Stimulated activated CD4-positive, alpha-beta T cell treated with anti-CD3 and anti-CD28 coated beads, Interleukin-4, amount 100 ng/mL, for 48 hours (primary cell): Measurements from ENCODE around the gene HCFC1R1.
A peak's percentile ranks its signal among the peaks of the same experiment; 100 is the strongest.
"Not testable (repeated sequence)": the region's sequence is repeated elsewhere in the genome, so short reads cannot be mapped to it uniquely, and the experiment has no call there.

Experiments used
- DNase-seq, 2 donors: peaks; one replicate each; pipeline ENCODE4 v3.0.0-alpha.2; 2020; ENCODE audit warnings: low read depth in 2 of 2

HCFC1R1 gene, protein sequence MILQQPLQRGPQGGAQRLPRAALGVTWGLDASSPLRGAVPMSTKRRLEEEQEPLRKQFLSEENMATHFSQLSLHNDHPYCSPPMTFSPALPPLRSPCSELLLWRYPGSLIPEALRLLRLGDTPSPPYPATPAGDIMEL

DNA sequence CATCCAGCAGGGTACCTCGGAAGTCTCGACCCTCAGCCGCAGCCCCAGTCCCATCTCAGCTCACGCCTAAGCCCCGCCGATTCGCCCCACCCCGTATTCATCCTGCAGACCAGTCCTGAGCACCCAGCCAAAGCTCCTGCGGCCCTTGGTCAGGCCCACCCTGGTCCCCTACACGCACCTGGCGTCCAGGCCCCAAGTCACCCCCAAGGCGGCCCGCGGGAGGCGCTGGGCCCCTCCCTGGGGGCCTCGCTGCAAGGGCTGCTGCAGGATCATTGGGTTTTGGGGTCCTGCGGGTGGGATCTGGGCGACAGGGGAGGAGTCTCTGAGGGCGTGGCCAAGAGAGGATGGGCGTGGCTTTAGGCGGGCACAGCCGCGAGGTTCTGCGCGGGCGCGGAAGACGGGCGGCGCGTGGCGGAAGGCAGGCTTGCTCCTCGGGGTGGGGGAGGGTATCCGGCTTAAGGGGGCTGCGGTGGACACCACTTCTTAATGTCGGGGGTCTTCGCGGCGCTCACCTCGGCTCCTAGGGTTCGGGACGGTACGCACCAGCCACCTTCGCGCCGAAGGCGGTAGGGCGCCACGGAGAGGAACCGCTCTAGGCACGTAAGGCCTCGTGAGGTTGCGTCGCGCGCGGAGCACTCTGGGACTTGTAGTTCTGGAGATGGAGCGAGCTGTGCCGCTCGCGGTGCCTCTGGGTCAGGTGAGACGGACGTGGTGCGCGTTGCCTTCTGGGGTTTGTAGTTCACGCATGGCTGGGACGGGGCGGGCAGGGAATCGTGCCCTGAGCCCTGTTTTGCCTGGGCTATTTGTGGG lies at the start of gene HCFC1R1, which contains the start of gene THOC6:
Gene HCFC1R1 (minus strand): TSS at position 274 of the 810 bp plus-strand sequence. CDS start 1 bp downstream, at position 273.
Gene THOC6 (plus strand): TSS at position 367 of the 810 bp plus-strand sequence. CDS start 292 bp downstream, at position 659.
- DNase-seq: peak; percentile 94 to 95

DNA sequence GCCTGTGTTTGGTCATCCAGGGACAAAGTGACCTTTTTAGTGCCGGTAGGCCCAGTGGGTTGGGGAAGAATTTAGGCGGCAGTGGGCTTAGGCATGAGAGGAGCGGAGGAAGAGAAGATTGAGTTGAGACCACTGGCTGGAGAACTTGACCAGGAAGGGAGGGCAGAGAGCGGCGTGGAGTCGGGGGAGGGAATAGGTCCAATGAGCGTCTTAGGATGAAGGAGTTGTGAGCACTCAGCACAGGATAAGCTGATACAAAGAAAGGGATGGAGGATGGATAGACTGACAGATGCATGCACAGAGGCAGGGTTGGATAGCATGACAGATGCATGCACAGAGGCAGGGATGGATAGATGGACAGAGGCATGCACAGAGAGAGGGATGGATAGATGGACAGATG lies 49.7 kb upstream of the HCFC1R1 start:
- DNase-seq: no peak

DNA sequence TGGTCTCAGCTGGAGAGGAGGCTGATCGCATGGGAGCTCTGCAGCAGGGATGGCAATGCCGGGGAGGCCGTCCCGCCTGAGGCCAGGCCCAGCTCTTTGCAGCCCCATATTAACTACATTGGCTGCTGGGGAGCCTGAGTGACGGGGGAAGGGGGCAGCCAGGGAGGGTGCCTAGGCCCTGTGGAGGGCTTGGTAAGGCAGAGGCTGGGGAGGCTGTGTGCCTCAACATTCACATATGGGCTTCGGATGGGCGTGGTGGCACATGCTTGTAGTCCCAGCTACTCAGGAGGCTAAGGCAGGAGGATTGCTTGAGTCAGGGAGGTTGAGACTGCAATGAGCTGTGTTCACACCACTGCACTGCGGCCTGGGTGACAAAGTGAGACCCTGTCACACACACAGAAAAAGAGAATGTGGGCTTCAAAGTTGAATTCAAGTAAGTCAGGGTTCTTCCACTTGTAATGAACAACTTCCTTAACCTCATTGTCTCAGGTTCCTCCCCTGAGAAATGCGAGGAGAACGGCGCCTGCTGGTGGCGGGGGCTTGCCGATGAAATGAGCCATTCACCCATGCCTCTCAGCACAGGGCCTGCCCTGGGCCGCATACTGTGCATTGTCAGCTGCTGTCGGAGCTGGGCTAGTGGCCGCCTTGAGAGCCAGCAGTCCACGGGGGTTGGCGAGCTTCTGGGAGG lies 49.0 kb upstream of the HCFC1R1 start:
- not testable (repeated sequence) for DNase-seq

DNA sequence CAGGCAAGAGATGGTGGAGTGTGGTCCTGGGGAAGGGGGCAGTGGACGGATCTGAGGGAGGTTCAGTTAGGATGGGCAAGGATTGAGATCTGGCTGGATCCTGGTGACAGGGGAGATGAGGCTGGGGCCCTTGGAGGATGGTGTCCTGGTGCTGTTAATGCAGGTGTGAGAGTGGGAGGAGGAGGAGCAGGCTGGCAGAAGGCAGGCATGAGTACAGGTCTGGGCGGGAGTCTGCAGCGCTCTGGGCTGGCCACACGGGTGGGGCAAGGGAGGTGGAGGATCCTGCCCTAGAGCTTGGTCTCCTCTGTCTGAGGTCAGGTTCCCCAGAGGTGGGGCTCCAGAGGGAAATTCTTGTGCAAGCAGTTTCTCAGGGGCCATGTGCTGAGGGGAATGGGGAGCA lies 48.4 kb upstream of the HCFC1R1 start:
- not testable (repeated sequence) for DNase-seq

DNA sequence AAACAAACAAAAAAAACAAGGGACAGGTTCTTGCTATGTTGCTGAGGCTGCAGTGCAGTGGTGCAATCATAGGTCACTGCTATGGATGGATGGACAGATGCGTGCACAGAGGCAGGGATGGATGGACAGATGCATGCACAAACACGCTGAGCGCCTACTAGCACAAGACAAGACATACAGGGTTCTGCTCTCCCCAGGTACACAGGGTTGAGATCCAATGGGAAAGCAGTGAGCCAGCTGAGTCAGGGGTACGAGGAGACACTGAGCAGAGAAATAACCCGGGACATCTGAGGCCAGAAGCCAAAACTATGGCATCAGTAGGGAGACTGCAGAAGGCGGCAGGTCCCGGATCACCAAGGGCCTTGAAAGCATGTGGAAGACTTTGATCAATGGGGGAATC lies 47.9 kb upstream of the HCFC1R1 start:
- DNase-seq: no peak

DNA sequence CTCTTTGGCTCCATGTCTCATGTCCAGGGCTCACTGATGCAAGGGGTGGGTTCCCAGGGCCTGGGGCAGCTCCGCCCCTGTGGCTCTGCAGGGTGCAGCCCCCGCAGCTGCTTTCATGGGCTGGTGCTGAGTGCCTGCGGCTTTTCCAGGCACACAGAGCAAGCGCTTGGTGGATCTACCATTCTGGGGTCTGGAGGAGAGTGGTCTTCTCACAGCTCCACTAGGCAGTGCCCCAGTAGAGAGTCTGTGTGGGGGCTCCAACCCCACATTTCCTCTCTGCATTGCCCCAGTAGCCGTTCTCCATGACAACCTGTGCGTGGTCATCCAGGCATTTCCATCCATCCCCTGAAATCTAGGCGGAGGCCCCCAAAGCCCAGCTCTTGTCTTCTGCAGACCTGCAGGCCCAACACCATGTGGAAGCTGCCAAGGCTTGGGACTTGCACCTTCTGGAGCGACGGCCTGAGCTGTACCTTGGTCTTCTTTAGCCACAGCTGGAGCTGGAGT lies 46.9 kb upstream of the HCFC1R1 start:
- no peak for DNase-seq

DNA sequence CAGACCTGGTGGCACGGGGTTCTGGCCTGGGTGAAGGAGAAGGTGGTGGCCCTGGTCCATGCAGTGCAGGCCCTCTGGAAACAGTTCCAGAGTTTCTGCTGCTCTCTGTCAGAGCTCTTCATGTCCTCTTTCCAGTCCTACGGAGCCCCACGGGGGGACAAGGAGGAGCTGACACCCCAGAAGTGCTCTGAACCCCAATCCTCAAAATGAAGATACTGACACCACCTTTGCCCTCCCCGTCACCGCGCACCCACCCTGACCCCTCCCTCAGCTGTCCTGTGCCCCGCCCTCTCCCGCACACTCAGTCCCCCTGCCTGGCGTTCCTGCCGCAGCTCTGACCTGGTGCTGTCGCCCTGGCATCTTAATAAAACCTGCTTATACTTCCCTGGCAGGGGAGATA lies 45.4 kb upstream of the HCFC1R1 start:
- not testable (repeated sequence) for DNase-seq

DNA sequence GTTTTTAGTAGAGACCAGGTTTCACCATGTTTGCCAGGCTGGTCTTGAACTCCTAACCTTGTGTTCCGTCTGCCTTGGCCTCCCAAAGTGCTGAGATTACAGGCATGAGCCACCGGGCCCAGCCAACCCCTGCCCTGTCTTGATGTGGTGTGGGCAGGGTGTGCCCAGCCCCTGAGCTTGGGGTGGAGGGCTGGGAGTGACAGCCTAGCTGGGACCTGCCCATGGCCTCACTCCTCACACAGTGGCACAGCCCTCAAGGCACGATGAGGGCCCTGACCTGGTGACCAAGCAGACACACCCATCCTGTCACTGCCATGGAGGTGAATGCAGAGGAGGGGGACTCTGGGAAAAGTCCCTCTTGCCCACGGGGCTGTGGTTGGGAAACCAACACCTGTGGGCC lies 44.7 kb upstream of the HCFC1R1 start:
- DNase-seq: no peak

DNA sequence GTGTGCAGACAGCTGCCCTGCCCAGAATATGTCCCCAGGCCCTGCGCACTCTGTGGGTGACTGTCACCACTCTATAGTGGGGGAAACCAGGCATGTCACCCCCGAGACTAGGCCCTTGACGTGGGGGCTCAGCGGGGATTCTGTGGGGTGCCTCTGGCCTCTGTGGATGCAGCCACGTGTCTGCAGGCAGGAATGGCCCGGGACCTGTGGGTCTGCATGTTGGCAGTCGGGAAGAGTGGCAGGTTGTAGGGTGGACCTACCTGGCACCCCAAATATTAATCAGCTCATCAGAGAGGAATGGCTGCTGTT lies 42.7 kb upstream of the HCFC1R1 start:
- no peak for DNase-seq

DNA sequence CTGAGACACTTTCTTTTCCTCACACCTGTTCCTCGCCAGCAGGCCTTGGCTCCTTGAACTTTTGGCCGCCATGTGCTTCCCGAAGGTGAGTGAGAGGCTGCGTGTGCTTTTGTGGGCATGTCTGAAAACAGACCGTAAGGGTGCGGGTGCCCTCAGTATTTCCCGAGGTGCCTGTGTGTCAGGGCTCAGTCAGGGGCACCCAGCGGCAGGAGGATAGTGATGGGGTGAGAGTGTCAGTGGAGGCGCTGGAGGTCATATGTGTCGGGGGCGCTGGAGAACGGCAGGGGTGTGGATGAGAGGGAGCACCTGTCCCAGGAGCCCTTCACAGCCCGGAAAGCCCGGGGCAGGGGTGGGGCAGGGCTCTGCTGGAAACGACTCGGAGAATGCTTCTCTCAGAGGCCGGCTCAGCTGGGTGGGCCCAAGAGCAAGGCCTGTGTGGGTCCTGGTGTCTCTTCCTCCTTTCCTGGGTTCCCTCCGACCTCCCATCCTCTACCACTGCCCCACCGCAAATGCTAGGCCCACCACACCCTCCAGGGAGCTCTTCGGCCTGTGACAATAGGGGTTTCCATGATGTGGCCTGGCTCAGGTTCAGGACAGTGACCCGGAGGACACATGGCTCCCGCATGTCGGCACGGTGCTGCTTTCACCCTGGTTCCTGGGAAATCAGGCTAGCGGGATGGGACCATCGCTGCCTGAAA lies 42.1 kb upstream of the HCFC1R1 start:
- DNase-seq: no peak

DNA sequence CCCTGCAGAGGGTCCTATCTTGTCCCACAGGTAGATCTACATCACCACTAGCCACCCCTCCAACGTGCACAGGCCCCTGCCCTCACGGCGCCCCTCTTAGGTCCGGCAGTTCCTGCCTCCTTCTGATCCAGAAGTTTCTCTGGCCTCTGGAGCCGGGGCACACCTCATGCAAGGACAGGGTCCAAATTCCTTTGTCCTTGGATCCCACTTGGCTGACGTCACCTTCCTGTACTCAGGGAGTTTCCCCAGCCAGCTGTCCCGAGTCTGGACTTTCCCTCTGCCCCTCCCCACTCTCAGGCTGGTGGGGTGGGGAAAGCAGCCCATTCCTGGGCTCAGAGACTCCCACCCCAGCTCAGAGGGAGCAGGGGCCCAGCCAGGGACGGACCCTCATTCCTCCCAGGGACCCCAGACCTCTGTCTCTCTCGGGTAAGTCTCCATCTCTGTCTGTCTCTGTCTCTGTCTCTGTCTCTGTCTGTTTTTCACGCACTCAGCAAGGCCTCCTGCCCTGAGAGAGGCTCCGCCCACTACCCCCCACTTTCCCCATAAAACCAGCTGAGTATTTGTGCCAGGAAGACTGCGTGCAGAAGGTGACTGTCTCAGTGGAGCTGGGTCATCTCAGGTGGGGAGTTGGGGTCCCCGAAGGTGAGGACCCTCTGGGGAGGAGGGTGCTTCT lies 41.5 kb upstream of the HCFC1R1 start, which contains the start of gene IL32:
Gene IL32 (plus strand): TSS at position 572 of the 673 bp plus-strand sequence. CDS start 172 bp downstream, outside the sequence.
- peak; percentile 56 to 74 for DNase-seq

DNA sequence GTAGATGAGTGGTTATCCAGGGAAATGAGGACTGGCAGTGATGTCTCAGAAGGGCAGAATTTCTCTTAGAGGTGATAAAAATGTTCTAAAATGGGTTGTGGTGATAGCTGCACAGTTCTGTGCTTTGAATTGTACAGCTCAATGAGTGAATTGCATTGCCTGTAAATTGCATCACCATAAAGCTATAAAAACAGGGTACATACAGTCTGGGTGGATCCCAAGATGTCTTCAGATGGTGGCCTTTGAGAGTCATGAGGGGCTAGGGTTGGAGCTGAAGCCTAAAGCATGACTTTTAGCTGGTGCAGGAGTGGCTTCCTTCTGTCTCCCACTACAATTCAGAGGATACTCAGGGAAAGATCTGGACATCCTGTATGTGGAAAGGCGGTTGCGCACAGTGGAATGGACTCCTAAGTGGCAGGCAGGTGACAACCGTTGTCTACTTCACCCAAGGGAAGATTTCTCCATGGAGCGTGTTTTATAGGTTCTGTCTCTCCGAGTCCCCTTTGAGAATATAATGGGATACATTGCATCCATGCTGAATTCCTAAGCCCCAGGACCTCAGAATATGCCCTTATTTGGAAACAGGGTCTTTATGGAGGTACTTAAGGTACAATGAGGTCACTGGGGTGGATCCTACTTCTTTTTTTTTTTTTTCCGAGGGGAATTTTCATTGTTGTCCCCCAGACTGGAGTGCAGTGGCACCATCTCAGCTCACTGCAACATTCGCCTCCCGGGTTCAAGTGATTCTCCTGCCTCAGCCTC lies 40.1 kb upstream of the HCFC1R1 start:
- no peak for DNase-seq

DNA sequence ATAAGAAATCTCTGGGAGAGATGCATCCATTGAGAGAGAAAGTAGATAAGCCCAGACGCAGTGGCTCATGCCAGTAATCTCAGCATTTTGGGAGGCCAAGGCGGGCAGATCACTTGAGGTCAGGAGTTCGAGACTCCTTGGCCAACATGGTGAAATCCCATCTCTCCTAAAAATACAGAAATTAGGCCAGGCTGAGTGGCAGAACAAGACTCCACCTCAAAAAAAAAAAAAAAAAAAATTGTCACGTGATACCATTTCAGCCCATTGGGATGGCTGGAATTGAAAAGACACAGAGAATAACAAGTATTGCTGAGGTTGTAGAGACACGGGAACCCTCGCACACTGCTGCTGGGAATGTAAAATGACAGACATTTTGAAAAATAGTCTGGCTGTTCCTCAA lies 38.8 kb upstream of the HCFC1R1 start:
- no peak for DNase-seq

DNA sequence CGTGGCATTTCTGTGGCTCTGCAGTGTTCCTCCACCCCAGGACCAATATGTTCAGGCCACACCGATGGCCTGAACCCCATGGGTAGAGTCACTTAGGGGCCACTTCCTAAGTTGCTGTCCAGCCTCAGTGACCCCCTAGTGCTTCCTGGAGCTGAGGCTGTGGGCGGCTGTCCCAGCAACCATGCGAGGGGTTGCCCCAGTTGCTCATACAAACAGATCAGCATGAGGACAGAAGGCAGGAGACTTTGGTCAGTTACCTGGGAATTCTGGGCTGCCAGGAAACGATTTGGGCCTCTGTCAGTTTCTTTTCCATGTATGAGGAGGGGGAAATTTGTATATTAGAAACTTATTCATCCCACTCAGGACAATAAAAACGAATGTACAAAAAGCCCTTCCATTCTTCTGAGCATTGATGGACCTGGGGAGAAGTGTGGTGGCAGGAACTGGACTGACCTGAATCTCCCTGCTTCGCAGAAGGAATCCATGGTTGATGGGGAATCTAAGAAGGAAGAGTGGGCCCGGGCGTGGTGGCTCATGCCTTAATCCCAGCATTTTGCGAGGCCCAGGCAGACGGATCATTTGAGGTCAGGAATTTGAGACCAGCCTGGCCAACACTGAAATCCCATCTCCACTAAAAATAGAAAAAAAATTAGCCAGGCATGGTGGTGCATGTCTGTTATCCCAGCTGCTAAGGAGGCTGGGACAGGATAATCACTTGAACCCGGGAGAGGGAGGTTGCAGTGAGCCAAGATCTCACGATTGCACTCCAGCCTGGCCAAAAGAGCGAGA lies 36.8 kb upstream of the HCFC1R1 start:
- no peak for DNase-seq

DNA sequence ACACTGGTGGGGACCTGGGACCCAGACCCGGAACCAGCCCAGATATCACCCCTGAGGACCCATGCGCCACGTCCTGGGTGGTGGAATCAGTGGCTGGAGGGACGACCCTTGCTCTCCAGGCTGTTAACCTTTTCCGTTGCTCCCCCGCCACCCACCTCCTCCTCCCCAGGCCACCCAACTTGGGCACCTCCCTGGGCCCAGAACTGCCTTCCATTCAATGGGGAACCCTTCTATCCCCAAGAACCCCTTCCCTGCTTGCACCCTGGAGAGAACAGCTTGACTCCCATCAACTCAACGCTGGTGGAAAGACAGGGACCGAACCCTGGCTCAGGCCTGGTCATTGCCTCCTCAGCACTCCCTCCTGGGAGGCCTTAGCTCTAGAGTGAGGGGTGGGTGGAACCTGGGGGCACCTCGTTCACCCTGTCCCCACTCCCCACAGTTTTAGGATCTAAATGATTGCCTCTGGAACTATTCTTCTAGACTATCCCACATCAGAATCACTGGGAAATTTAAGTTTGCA lies 36.0 kb upstream of the HCFC1R1 start:
- DNase-seq: no peak

DNA sequence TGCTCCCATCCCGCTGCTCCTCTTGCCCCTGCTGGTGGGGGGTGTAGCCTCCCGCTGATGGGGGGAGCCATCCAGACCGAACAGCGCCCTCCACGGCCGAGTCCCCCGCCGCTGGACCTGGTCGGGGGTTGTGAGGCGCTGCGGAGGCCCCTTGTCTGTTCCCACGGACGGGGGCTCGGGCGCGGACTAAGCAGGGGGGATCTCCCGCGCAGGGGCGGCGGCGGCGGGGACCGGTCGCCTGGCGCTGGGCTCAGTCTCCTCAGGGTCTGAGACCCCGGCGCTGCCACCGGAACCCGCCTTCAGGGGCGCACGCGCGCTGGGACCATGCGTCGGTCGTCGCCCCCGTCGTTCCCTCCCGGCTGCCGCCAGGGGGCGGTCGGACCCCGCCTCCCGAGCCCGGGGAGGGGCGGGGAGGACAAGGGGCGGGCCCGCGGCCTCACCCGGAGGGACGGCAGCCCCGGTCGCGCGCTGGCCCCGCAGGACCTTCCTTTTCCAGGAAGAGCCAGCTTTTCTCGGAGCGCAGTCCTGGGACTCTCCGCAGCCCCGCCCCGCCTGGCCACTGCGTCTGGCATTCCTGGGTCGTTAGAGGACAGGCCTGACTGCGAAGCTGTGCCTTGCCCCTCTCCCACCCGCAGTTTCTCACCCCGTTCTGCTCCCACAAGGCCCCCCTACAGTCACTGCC lies 35.4 kb upstream of the HCFC1R1 start:
- DNase-seq: peak; percentile 83 to 84

DNA sequence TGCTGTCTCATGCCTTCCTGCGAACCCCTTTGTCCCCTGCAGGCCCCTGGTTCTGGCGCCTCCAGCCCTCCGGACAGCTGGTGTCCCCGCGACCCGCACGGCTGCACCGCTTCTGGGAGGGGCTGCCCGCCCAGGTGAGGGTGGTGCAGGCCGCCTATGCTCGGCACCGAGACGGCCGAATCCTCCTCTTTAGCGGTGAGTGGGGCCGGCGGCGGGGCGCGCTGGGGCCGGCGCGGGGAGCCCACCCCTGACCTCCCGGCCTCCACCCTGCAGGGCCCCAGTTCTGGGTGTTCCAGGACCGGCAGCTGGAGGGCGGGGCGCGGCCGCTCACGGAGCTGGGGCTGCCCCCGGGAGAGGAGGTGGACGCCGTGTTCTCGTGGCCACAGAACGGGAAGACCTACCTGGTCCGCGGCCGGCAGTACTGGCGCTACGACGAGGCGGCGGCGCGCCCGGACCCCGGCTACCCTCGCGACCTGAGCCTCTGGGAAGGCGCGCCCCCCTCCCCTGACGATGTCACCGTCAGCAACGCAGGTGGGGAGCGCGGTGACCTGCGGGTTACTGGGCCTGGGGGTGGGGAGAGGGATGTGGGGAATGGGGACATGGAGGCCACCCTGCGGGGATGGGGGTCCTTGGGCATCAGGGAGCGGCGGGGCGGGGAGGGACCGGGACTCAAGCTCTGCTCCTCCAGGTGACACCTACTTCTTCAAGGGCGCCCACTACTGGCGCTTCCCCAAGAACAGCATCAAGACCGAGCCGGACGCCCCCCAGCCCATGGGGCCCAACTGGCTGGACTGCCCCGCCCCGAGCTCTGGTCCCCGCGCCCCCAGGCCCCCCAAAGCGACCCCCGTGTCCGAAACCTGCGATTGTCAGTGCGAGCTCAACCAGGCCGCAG lies 34.6 kb upstream of the HCFC1R1 start:
- no peak for DNase-seq
